ENCODE data around the gene SPRED2.

DNA sequence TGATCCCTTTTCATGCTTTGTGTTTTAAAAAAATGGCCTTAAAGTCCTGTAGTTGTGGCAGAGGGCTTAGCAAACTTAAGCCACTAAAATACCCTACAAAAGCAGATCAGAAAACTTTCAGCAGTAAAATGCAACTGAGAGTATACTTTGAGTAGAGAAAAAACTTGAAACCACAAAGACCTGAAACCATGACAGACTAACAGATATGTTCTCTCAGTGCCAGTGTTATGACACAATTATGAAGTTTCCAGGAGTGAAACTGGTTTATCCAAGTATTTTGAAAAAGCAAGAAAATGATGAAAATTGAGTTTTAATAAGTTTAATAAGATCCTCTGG is 74.5 kb downstream of the SPRED2 start:
- TF ChIP-seq TARDBP (IDR thresholded peaks at IDR 0.05): no peak
- no peak for TF ChIP-seq L3MBTL2 (conservative IDR thresholded peaks at IDR 0.05)
- no peak for TF ChIP-seq SP1 (IDR thresholded peaks at IDR 0.05)
- TF ChIP-seq FOXA1 (IDR thresholded peaks at IDR 0.05): no peak
